ENCODE measurements around the gene SDHAF3. TPM values are rescaled to one million over a fixed set of nuclear protein-coding genes. Genes with fewer than 3 reads are reported as not detected.
"Not testable (repeated sequence)": the region's sequence is repeated elsewhere in the genome, so short reads cannot be mapped to it uniquely, and the experiment has no call there.

The SDHAF3 gene
- total RNA-seq, 2 donors from 2014 or later: 20.2 to 22.4 TPM

DNA sequence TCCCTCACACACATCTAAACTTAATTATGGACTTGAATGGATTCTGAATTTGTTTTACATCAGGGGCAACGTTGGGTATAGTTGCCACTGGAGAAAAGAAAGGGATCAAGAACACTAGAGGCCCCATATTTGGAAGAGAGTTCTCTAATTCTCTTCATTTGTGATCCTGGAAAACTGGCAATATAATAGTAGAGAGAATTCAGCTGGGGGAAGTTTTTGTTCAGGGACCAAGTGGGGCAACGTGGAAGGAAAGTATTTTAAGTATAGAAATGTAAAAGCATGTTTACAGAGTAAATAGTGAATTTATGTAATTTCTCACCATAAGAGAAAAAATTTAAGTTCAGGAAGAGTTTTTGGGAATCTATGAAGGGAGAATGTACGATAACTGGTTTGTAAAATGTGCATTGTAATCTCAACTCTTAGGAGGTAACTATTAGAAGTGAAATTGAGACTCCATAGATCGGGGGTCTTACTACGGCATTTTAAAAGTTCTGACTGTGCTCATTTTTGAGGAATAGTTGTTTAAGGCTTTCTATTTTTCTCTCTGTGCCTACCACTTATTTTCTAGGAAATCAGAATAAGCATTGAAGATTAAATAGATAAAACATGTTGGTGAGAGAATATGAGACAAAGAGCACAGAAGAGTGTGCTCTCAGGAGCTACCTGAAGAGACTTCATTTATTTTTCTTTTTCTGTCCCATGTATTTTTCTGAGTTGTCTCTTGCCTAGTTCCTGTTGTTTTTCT is 3.4 kb downstream of the SDHAF3 start:
- peaks cover 5% of the 10 kb centered on the region for H3K36me3 Mint-ChIP-seq (ENCODE audit: low read depth)
- H3K27ac ChIP-seq (ENCODE audit: low read depth, low read length): no peak overlapping the region

DNA sequence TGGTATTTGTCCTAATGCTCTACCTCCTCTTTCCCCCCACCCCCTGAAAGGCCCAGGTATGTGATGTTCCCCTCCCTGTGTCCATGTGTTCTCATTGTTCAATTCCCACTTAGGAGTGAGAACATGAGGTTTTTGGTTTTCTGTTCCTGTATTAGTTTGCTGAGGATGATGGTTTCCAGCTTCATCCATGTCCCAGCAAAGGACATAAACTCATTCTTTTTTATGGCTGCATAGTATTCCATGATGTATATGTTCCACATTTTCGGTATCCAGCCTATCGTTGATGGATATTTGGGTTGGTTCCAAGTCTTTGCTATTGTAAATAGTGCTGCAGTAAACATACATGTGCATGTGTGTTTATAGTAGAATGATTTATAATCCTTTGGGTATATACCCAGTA is 5.6 kb downstream of the SDHAF3 start:
- not testable (repeated sequence) for H3K9ac ChIP-seq (ENCODE audit: extremely low read depth, low read length, poor library complexity, severe bottlenecking); H3K27ac Mint-ChIP-seq; H3K27me3 ChIP-seq (ENCODE audit: control insufficient read depth, insufficient read depth, low read length, poor library complexity, severe bottlenecking); H3K27me3 Mint-ChIP-seq (ENCODE audit: insufficient read depth); H3K4me3 ChIP-seq (ENCODE audit: low read length); H3K36me3 Mint-ChIP-seq (ENCODE audit: low read depth); DNase-seq; H3K36me3 ChIP-seq (ENCODE audit: control insufficient read depth, insufficient read depth, low read length); H3K4me3 Mint-ChIP-seq; H3K27ac ChIP-seq (ENCODE audit: low read depth, low read length); H3K9me3 ChIP-seq (ENCODE audit: control insufficient read depth, low read length); H3K4me1 ChIP-seq (ENCODE audit: control insufficient read depth, insufficient read depth, low read length)
- Mint-ChIP-seq H3K9me3 (peaks cover 22% of the 10 kb centered on the region), H3K4me1 (peaks cover 17% of the 10 kb centered on the region)
- 70 to 88% methylated on average over 2 of the region's 2 CpGs for WGBS, 2 experiments (ENCODE audit: insufficient coverage in 1 of 2, insufficient read length in 1 of 2)

More for the DNA sequence above, 3.4 kb downstream of the SDHAF3 start:
- Histone ChIP-seq H3K4me3 (ENCODE audit: low read length) (no peak overlapping the region), H3K27me3 (ENCODE audit: control insufficient read depth, insufficient read depth, low read length, poor library complexity, severe bottlenecking) (no peaks in the 10 kb centered on the region), H3K36me3 (ENCODE audit: control insufficient read depth, insufficient read depth, low read length) (no peaks in the 10 kb centered on the region), H3K9ac (ENCODE audit: extremely low read depth, low read length, poor library complexity, severe bottlenecking) (no peak overlapping the region), H3K4me1 (ENCODE audit: control insufficient read depth, insufficient read depth, low read length) (no peaks in the 10 kb centered on the region), H3K9me3 (ENCODE audit: control insufficient read depth, low read length) (peaks cover 8% of the 10 kb centered on the region)
- 87 to 92% methylated on average over 2 to 5 of the region's 5 CpGs for WGBS, 2 experiments (ENCODE audit: insufficient coverage in 1 of 2, insufficient read length in 1 of 2)
- TF ChIP-seq, protein P1, sequence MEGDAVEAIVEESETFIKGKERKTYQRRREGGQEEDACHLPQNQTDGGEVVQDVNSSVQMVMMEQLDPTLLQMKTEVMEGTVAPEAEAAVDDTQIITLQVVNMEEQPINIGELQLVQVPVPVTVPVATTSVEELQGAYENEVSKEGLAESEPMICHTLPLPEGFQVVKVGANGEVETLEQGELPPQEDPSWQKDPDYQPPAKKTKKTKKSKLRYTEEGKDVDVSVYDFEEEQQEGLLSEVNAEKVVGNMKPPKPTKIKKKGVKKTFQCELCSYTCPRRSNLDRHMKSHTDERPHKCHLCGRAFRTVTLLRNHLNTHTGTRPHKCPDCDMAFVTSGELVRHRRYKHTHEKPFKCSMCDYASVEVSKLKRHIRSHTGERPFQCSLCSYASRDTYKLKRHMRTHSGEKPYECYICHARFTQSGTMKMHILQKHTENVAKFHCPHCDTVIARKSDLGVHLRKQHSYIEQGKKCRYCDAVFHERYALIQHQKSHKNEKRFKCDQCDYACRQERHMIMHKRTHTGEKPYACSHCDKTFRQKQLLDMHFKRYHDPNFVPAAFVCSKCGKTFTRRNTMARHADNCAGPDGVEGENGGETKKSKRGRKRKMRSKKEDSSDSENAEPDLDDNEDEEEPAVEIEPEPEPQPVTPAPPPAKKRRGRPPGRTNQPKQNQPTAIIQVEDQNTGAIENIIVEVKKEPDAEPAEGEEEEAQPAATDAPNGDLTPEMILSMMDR (conservative IDR thresholded peaks at IDR 0.05): no peak
- Mint-ChIP-seq H3K4me3 (no peak overlapping the region), H3K9me3 (peaks cover 29% of the 10 kb centered on the region), H3K27me3 (ENCODE audit: insufficient read depth) (no peaks in the 10 kb centered on the region), H3K4me1 (peaks cover 9% of the 10 kb centered on the region), H3K27ac (no peak overlapping the region)
- no peak for DNase-seq

DNA sequence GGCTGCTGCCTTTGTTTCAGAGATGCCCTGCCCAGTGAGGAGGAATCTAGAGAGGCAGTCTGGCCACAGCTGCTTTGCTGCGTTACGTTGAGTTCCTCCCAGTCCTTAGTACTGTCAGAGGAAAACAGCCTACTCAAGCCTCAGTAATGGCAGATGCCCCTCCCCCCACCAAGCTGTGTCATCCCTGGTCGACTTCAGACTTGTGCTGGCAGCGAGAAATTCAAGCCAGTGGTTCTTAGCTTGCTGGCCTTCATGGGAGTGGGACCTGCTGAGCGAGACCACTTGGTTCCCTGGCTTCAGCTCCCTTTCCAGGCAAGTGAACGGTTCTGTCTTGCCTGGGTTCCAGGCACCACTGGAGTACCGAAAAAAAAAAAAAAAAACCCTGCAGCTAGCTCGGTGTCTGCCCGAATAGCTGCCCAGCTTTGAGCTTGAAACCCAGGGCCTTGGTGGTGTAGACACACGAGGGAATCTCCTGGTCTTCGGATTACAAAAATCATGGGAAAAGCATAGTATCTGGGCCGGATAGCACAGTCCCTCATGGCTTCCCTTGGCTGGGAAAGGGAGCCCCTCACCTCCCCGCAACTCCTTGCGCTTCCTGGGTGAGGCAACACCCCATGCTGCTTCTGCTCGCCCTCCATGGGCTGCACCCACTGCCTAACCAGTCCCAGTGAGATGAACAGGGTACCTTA is 9.1 kb downstream of the SDHAF3 start:
- H3K36me3 Mint-ChIP-seq (ENCODE audit: low read depth): peaks cover 3% of the 10 kb centered on the region
- Histone ChIP-seq H3K27me3 (ENCODE audit: control insufficient read depth, insufficient read depth, low read length, poor library complexity, severe bottlenecking) (no peaks in the 10 kb centered on the region), H3K9ac (ENCODE audit: extremely low read depth, low read length, poor library complexity, severe bottlenecking) (no peak overlapping the region), H3K9me3 (ENCODE audit: control insufficient read depth, low read length) (no peaks in the 10 kb centered on the region), H3K36me3 (ENCODE audit: control insufficient read depth, insufficient read depth, low read length) (no peaks in the 10 kb centered on the region), H3K4me3 (ENCODE audit: low read length) (no peak overlapping the region), H3K27ac (ENCODE audit: low read depth, low read length) (no peak overlapping the region), H3K4me1 (ENCODE audit: control insufficient read depth, insufficient read depth, low read length) (no peaks in the 10 kb centered on the region)
- peak; percentile 88 for DNase-seq
- H3K27me3 Mint-ChIP-seq (ENCODE audit: insufficient read depth): no peaks in the 10 kb centered on the region
- H3K4me3 Mint-ChIP-seq: peak overlapping the region; percentile 17
- 76 to 79% methylated on average over 9 to 15 of the region's 15 CpGs for WGBS, 2 experiments (ENCODE audit: insufficient coverage in 1 of 2, insufficient read length in 1 of 2)
- H3K9me3 Mint-ChIP-seq: peaks cover 24% of the 10 kb centered on the region
- peaks cover 13% of the 10 kb centered on the region for H3K4me1 Mint-ChIP-seq
- H3K27ac Mint-ChIP-seq: peak overlapping the region; percentile 84
- TF ChIP-seq, protein P1 (conservative IDR thresholded peaks at IDR 0.05): no peak
